GM18951 (cell line): ENCODE measurements around the gene MAP7D3.

Experiments used
- POLR2A ChIP-seq: IDR thresholded peaks from 4 replicates; pipeline ENCODE4 v1.6.1; 2011; ENCODE audit warnings: mild to moderate bottlenecking; ENCODE audit not compliant: insufficient read length, insufficient read depth; ENCODE audit errors: extremely low read depth
- in situ Hi-C: fragments of 300-500 bp; cut with MboI; formaldehyde crosslinking; loops from one replicate; pipeline ENCODE4 v1.12.0; 2022; ENCODE audit warnings: low sequenced_read_pairs, mixed read lengths, inconsistent platforms; ENCODE audit not compliant: unreplicated experiment

Gene MAP7D3

GRCh38 chrX:136227948-136228838 is 23.0 kb downstream of the MAP7D3 start:
- in situ Hi-C loops = no loop called here
- TF ChIP-seq POLR2A = no peak

DNA sequence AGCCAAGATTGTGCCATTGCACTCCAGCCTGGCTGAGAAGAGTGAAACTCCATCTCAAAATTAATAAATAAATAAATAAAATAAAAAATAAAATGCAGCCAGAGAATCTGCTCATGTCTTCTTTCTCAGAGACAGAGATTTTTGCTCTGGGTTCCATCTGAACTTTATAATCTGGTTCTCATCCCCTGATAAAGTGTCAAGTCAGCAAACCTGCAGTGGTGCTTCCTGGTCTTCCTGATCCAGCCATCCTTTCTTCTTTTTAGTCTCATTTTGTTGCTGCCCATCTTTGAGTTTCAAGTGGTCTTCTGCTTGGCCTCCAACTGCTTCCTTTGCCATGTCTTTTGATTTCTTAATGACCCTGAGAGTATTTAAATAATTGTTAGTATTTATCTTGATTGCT is 24.1 kb downstream of the MAP7D3 start:
- no peak for TF ChIP-seq POLR2A
- in situ Hi-C loops = no loop called here

- no peak for TF ChIP-seq POLR2A
- in situ Hi-C loops = no loop called here
These were observed 29.2 kb downstream of the MAP7D3 start for GRCh38 chrX:136221851-136222513.

DNA sequence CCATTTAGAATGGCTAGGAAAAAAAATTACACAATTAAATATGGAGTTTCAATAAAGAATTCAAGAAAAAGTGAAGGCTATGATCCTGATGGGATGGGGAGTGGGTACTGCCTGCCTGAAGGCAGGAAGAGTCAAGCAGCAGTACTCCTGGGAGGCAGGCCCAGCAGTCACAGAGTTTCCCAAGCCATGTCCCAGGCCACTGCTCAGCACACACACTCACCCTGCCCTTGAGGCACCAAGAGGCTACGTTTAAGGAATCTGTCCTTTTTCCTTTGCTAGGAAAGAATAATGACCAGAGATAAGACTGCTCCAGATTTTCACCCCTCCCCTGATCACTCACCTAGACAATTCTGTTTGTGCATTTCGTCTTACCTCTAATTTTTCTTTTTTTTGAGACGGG is 30.2 kb downstream of the MAP7D3 start:
- TF ChIP-seq POLR2A = no peak
- in situ Hi-C loops = no loop called here

DNA sequence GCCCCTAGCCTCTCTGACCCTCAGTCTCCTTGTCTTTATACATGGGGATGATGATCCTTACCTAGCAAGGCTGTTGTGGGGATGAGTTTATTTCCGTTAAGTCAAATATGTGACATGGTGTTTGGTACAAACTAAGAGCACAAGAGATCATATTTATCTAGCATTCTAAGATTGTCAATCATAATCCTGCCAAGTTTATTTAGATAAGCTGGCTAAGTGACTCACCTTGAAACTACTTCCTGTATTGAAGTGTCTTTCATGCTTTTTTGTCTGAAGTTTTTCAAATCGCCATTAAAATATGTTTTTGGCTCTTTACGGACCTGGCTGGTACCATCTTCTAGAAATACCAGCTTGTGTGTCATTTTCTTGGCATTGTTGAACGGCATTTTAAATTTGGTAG is 30.7 kb downstream of the MAP7D3 start:
- in situ Hi-C loops = no loop called here
- no peak for TF ChIP-seq POLR2A

GRCh38 chrX:136219893-136220292 is 31.3 kb downstream of the MAP7D3 start:
- TF ChIP-seq POLR2A = no peak
- in situ Hi-C loops = no loop called here

- in situ Hi-C loops = no loop called here
- TF ChIP-seq POLR2A = no peak
These were observed 35.6 kb downstream of the MAP7D3 start for GRCh38 chrX:136215559-136215958.

DNA sequence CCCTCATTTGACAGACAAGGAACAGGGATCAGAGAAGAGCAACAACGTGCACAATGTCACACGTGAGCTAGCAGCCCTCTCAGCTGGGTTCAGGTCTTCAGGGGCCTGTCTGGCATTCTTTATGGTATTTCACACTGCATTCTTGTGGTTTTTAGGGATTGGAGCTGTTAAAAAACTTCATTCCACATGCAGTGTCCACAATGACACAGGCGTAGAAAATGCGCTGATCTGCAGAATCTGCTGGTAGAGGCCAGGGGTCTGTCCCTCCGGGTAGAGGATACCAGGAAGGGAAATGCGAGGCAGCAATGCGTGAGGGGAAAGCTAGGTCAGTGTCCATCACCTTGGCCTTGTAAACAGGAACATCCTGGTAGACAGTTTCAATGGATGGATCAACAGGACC is 36.6 kb downstream of the MAP7D3 start:
- in situ Hi-C loops = no loop called here
- TF ChIP-seq POLR2A = no peak

DNA sequence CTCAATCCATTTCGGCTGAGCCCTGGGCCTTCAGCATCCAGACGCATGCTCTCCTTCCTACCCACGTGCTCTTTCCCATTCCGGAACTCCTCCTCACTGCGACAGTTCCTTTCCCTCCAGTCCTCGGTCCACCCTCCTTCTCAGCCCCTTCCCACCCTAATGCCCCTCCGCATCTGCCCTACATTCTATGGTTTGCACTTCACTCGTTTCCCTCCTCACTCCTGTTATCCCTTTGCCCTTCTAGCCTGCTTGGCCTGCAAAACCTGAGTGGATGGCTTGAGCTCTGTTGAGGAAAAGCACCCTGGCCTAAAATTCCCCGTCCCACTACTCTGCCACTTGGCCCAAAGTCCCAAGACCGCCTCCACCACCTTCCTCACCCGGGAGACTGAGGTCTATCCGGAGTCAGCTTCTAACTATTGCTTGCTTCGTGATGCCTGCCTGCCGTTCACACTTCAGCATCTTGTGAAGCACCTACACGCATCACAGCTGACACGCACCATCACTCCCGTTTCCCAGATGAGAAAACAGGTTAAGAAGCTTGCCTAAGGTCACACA is 38.6 kb downstream of the MAP7D3 start:
- in situ Hi-C loops = no loop called here

GRCh38 chrX:136211766-136212556 is 39.2 kb downstream of the MAP7D3 start:
- in situ Hi-C loops = no loop called here
- TF ChIP-seq POLR2A = no peak

More for the DNA sequence above, 38.6 kb downstream of the MAP7D3 start:
- TF ChIP-seq POLR2A = no peak

DNA sequence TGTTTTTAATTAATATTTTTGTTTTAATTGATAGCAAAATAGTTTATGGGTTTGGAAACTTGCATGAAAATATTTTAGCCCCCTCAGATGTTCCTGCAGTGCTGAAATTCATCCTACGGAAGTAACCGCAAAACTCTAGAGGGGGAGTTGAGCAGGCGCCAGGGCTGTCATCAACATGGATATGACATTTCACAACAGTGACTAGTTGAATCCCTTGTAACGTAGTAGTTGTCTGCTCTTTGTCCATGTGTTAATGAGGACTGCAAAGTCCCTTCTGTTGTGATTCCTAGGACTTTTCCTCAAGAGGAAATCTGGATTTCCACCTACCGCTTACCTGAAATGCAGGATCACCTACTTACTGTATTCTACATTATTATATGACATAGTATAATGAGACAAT is 40.4 kb downstream of the MAP7D3 start:
- in situ Hi-C loops = no loop called here
- TF ChIP-seq POLR2A = no peak

- in situ Hi-C loops = no loop called here
- TF ChIP-seq POLR2A = no peak
These were observed 41.0 kb downstream of the MAP7D3 start for GRCh38 chrX:136210243-136210642.

DNA sequence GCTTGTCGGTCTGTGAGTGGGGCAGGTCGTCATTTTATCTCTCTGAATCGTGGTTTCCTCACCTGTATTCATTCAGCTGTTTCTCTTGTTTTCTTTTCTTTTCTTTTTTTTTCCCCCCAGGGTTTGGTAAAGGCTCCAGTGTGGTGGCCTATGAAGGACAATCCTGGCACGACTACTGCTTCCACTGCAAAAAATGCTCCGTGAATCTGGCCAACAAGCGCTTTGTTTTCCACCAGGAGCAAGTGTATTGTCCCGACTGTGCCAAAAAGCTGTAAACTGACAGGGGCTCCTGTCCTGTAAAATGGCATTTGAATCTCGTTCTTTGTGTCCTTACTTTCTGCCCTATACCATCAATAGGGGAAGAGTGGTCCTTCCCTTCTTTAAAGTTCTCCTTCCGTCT is 41.4 kb downstream of the MAP7D3 start:
- TF ChIP-seq POLR2A = no peak
- in situ Hi-C loops = no loop called here

DNA sequence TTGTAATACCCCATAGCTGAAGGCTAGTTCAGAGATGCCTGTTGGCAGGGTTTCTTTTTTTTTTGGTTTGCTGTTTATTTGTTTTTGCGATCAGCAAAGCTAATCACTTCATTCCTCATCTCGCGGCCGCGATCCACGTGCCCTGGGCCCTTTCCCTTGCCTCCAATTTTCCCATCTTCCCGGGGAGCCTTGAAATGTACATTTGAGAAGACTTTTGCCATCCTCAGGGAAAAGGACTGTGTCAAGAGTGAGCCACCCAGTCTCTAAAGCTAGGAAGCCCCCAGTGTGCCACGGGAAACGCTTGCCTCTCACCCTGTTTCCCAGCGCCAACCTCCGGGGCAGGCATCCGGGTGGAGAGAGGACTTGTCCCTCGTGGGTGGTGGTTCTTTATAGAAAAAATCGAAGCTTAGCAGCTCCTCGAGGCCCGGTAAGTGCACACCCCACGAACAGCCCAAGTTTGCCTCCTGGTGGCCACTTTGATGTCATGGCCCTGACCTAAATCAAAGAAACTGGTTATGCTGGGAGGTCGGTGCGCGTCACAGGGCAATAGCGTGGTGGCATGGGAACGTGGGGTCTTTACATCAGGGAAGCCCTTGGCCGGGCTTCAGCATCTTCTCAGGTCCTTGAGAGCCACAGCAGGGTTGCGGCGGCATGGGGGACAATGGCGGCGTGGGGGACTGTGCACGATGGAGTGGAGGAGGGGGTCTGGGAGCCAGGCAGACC is 42.0 kb downstream of the MAP7D3 start:
- in situ Hi-C loops = no loop called here
- TF ChIP-seq POLR2A = no peak
